ENCODE measurements around the gene COPB1. TPM values are rescaled to one million over a fixed set of nuclear protein-coding genes. Genes with fewer than 3 reads are reported as not detected.

COPB1 gene
- total and polyA plus RNA-seq, 9 of the 15 experiments (the other 6 are each of a cell fraction or from before 2014, with no cell fraction given), result 64.7 to 188 (median 91.6) TPM

DNA sequence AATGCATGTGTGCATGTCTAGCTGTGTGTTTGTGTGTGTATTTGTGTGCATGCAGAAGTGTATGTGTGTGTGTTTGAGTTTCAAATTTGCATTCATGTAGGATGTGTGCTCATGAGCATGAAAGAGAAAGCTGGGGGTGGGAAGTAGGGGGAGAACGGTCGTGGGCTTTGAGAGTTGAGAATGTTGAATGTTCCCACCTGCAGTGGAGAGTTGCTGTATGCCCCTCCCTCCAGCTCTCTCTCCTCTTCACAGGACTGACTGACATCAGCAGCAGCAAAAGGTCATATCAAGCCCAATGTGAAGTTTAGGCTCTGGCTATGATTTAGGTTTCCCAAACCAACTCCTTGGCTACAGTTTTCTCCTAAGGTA, 76.8 kb downstream of the COPB1 start (continued):
- TF ChIP-seq, protein P1, sequence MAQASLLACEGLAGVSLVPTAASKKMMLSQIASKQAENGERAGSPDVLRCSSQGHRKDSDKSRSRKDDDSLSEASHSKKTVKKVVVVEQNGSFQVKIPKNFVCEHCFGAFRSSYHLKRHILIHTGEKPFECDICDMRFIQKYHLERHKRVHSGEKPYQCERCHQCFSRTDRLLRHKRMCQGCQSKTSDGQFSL (CRISPR knock-in tag; IDR thresholded peaks at IDR 0.05), result no peak
- TF ChIP-seq, protein P1 (tag; IDR thresholded peaks at IDR 0.05), result no peak
- TF ChIP-seq MAFG (tag; conservative IDR thresholded peaks at IDR 0.05), result no peak

DNA sequence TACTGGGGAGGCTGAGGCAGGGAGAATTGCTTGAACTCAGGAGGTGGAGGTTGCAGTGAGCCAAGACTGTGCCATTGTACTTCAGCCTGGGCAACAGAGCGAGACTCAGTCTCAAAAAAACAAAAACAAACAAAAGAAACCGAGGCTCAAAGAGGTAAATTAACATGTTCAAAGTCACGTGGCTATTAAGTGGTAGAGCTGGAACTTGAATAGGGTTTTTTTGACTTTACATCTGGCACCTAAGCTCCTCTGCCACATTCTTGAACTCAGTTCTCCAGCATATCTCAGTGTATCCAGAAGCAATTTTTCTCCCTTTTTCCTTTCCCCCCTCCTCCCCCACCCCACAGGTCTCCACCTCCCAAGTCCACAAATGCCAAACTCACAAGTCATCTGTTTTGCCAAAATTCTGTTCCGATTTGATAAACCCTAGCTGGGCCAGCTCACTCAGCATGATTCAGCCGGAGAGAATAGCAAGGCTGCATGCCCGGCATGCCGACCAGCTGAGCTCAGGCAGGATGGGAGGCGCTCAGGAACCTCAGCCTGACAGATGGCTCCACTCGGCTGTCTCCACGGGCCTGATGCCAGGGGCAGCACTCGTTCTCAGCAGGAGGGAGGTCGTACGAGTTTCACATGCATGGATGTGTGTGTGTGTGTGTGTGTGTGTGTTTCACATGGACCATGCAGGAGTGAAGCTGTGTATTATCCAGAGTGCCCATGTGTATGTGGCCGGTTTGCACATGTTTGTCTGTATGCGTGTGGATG, 77.4 kb downstream of the COPB1 start:
- H3K79me2 ChIP-seq (ENCODE audit: control insufficient read depth, insufficient read depth, low read length), result no peaks in the 10 kb centered on the region
- no peaks in the 10 kb centered on the region for H3K36me3 ChIP-seq (ENCODE audit: control insufficient read depth, insufficient read depth, low read length)
- CTCF ChIA-PET (ENCODE audit: low intra/inter-chr PET ratio), result no interaction called here
- peak overlapping the region; percentile 68 for H2AFZ ChIP-seq (ENCODE audit: low read depth, low read length)
- in situ Hi-C loops (cut with MboI) (no loop called here), intact Hi-C loops (cut with micrococcal nuclease) (no loop called here)
- H3K9me1 ChIP-seq (ENCODE audit: control insufficient read depth, insufficient read depth, low read length), result no peaks in the 10 kb centered on the region
- peak overlapping the region in 1 of 2 experiments; percentile 70; a peak in 2 of 4 replicates for H3K9ac ChIP-seq (ENCODE audit: insufficient read depth in 1 of 2, low read depth in 2 of 2, low read length in 2 of 2)
- H3K4me1 ChIP-seq (replicated peaks in 1 of 2; ENCODE audit: control insufficient read depth in 2 of 2, insufficient read depth in 2 of 2, low read length in 2 of 2), result peaks cover 9 to 16% of the 10 kb centered on the region in 2 experiments; a peak in 4 of 5 replicates
- peak overlapping the region; percentile 62 for H3K4me2 ChIP-seq (ENCODE audit: insufficient read depth, low read length)
- no peak overlapping the region for H3K4me3 ChIP-seq
- H4K20me1 ChIP-seq (replicated peaks; ENCODE audit: control insufficient read depth, insufficient read depth, low read length), result no peaks in the 10 kb centered on the region
- ATAC-seq, result peak; percentile 85
- no peaks in the 10 kb centered on the region for H3K27me3 ChIP-seq (ENCODE audit: control insufficient read depth in 2 of 2, insufficient read depth in 2 of 2, low read length in 2 of 2)
- peak; percentile 82 for FAIRE-seq
- BruUV-seq (replicated peaks), result no TSS peak
- POLR2A ChIA-PET, result interaction anchor here (0.6 to 2.0 kb wide), 3 partner anchors 12 to 761 kb away, joined by 3 to 5 read pairs (median 4); no protein-coding TSS in a partner anchor
- 12% methylated on average over 15 of the region's 15 CpGs for WGBS (ENCODE audit: insufficient coverage, low coverage, missing lambda C conversion rate)
- H3K27ac ChIP-seq (ENCODE audit: extremely low read depth, low read depth, low read length), result no peak overlapping the region; the same call in 2 of the 3 replicates
- peak; percentile 59 to 80 (median 69) for DNase-seq (ENCODE audit: extremely low read depth in 1 of 4, low spot score in 3 of 4)
- H3K9me3 ChIP-seq (replicated peaks; ENCODE audit: control insufficient read depth, insufficient read depth, low read depth, low read length), result no peaks in the 10 kb centered on the region
- TF ChIP-seq, protein P2, sequence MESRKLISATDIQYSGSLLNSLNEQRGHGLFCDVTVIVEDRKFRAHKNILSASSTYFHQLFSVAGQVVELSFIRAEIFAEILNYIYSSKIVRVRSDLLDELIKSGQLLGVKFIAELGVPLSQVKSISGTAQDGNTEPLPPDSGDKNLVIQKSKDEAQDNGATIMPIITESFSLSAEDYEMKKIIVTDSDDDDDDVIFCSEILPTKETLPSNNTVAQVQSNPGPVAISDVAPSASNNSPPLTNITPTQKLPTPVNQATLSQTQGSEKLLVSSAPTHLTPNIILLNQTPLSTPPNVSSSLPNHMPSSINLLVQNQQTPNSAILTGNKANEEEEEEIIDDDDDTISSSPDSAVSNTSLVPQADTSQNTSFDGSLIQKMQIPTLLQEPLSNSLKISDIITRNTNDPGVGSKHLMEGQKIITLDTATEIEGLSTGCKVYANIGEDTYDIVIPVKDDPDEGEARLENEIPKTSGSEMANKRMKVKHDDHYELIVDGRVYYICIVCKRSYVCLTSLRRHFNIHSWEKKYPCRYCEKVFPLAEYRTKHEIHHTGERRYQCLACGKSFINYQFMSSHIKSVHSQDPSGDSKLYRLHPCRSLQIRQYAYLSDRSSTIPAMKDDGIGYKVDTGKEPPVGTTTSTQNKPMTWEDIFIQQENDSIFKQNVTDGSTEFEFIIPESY (CRISPR knock-in tag; IDR thresholded peaks at IDR 0.05), result 0 out of 2 replicates have a peak, but pooled peaks have one; percentile 21
- no peak for TF ChIP-seq RFX1 (IDR thresholded peaks at IDR 0.05)
- TF ChIP-seq, protein P3, sequence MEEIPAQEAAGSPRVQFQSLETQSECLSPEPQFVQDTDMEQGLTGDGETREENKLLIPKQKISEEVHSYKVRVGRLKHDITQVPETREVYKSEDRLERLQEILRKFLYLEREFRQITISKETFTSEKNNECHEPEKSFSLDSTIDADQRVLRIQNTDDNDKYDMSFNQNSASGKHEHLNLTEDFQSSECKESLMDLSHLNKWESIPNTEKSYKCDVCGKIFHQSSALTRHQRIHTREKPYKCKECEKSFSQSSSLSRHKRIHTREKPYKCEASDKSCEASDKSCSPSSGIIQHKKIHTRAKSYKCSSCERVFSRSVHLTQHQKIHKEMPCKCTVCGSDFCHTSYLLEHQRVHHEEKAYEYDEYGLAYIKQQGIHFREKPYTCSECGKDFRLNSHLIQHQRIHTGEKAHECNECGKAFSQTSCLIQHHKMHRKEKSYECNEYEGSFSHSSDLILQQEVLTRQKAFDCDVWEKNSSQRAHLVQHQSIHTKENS (CRISPR knock-in tag; IDR thresholded peaks at IDR 0.05), result no peak
- TF ChIP-seq MAFG (tag; conservative IDR thresholded peaks at IDR 0.05), result peak; percentile 77
- TF ChIP-seq, protein P4, sequence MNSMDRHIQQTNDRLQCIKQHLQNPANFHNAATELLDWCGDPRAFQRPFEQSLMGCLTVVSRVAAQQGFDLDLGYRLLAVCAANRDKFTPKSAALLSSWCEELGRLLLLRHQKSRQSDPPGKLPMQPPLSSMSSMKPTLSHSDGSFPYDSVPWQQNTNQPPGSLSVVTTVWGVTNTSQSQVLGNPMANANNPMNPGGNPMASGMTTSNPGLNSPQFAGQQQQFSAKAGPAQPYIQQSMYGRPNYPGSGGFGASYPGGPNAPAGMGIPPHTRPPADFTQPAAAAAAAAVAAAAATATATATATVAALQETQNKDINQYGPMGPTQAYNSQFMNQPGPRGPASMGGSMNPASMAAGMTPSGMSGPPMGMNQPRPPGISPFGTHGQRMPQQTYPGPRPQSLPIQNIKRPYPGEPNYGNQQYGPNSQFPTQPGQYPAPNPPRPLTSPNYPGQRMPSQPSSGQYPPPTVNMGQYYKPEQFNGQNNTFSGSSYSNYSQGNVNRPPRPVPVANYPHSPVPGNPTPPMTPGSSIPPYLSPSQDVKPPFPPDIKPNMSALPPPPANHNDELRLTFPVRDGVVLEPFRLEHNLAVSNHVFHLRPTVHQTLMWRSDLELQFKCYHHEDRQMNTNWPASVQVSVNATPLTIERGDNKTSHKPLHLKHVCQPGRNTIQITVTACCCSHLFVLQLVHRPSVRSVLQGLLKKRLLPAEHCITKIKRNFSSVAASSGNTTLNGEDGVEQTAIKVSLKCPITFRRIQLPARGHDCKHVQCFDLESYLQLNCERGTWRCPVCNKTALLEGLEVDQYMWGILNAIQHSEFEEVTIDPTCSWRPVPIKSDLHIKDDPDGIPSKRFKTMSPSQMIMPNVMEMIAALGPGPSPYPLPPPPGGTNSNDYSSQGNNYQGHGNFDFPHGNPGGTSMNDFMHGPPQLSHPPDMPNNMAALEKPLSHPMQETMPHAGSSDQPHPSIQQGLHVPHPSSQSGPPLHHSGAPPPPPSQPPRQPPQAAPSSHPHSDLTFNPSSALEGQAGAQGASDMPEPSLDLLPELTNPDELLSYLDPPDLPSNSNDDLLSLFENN (IDR thresholded peaks at IDR 0.05; ENCODE audit: low read depth in 2 of 2, low read length in 2 of 2), result no peak
- TF ChIP-seq, protein P5, sequence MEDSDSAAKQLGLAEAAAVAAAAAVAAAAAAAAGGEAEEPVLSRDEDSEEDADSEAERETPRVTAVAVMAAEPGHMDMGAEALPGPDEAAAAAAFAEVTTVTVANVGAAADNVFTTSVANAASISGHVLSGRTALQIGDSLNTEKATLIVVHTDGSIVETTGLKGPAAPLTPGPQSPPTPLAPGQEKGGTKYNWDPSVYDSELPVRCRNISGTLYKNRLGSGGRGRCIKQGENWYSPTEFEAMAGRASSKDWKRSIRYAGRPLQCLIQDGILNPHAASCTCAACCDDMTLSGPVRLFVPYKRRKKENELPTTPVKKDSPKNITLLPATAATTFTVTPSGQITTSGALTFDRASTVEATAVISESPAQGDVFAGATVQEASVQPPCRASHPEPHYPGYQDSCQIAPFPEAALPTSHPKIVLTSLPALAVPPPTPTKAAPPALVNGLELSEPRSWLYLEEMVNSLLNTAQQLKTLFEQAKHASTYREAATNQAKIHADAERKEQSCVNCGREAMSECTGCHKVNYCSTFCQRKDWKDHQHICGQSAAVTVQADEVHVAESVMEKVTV (CRISPR knock-in tag; IDR thresholded peaks at IDR 0.05), result no peak

Data from K562 (cell line).